ENCODE data around the gene FSIP1.
A peak's percentile ranks its signal among the peaks of the same experiment; 100 is the strongest.

FSIP1 gene

DNA sequence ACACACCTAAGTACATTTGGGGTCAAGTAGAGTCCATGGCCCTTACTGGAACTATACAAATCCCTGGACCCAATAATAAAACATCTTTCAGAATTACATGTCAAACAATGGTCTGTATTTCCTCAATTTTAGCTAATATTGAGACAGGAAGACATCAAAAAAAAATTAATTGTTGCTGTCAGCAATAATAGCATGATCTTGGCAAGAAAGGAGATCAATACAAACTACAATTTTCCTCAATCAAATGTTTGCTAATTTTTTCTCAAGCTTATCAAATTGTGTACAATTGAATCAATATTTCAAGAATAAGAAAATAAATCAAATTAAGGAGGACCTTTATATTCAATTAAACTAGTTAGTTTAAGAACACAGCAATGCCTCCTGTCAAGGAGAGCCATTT, 62.6 kb downstream of the FSIP1 start:
- no peak for DNase-seq (ENCODE audit: low spot score)

DNA sequence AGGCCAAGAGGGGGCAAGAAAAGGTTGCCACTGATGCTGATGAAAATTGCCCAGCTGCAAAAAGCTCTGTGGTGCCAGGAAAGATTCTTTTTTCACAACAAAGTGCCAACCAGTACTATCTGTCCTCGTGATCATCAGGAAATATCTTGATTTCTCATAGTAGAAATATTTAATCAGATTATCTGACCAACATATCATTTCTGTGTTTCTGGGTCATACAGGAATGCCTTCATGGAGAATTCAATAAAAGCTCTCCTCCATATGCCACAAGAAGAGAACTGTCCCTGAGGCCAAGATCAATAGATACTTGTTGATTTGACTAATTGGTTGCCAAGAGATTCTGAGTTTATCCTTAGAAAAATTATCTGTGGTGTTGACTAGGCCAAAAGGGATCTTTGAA, 63.5 kb downstream of the FSIP1 start:
- no peak for DNase-seq (ENCODE audit: low spot score)

DNA sequence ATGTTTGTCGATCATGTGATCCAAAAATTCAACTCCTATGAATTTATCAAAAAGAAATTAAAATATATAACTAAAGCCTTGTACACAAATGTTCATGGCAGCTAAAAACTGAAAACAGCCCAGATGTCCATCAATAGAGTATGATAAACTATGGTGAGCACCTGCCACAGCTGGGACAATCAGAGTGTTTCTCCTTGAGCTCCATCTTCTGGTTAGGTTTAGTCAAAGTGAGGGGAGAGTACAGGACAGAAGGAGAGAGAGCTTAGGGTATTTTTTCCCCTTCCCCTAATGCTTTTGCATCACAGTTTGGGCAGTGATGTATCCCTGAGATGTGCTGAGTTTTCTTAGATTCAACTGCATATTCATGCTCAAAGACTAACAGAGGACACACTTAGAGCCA, 65.5 kb downstream of the FSIP1 start:
- no peak for DNase-seq (ENCODE audit: low spot score)

DNA sequence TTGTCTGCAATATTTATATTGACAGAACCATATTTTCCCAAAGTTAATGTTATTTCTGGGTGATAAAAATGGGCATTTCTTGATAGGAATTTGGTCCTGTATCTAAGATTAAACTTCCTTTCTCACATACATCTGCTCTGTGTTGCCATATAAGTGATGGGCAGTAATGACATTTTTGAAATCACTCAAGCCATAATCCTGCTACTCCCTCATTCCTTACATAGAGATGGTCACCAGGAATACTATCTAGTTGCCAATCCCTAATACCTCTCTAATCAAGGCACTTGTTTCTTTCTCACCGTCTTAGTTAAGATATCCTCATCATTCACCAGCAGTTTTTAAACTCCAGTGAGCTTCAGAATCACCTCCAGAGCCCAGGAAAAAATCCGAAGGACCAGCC, 68.4 kb downstream of the FSIP1 start:
- no peak for DNase-seq (ENCODE audit: low spot score)

DNA sequence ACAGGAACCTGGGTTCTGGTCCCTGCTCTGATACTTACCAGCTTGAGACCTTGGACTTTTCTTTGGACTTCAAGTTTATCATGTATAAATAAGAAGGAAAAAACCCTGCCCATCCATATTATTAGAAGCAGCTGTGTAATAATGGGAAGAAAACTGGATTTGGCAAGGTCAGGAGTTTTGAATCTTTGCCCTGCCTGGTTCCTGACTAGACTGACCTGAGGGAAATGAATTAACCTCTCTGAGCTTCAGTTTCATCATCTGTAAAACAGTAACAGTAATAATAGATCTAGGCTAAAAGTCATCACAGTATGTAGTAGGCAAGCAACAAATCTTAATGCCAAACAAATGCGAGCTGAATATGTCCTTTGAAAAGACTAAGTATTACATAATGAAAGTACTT, 68.8 kb downstream of the FSIP1 start:
- DNase-seq (ENCODE audit: low spot score): no peak

DNA sequence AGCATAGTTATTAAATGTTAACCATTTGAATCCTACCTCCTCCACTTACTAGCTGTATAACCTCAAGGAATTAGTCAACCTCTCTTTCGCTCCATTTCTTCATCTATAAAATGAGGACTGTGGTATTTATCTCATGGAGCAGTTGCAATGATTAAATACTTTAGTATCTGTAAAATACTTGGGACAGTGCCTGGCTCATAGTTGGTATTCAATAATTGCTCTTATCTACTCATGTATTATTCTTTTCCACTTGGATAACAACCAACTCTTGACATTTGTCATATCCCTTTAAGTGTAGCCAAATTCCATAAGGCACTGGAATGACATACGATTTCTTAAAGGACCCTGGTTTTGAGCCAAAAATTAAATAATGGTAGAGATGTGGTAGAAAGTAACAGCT, 72.0 kb downstream of the FSIP1 start:
- DNase-seq (ENCODE audit: low spot score): no peak

DNA sequence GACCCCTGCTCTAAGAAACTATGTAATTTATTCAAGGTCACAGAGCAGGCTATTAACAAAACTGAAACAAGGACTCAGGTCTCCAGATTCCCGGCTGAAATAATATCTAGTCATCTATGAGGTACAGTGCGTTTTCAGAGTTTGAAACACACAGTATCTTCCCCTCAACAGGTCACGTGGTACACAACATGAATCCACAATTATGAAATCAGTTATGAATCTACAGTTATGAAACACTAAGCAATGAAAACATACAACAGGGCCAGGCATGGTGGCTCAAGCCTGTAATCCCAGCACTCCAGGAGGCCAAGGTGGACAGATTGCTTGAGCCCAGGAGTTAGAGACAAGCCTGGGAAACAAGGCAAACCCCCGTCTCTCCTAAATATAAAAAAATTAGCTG, 72.7 kb downstream of the FSIP1 start:
- no peak for DNase-seq (ENCODE audit: low spot score)

DNA sequence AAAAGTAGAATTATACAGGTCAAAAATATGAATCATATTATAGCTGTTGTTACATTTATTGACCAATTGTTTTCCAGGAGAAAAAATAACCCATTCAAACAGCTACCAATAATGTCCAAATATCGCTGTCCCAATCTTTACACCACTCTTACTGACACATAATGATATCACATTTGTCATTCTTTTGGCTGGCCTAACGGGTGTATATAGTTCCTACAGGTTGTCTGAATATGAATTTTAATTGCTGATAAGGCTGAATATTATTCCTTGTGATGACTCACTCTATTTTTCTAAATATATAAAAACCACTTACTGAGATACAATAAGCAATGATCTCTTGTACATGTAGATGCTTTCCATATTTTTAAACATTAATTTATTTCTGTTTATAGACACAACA, 76.4 kb downstream of the FSIP1 start:
- DNase-seq (ENCODE audit: low spot score): no peak

DNA sequence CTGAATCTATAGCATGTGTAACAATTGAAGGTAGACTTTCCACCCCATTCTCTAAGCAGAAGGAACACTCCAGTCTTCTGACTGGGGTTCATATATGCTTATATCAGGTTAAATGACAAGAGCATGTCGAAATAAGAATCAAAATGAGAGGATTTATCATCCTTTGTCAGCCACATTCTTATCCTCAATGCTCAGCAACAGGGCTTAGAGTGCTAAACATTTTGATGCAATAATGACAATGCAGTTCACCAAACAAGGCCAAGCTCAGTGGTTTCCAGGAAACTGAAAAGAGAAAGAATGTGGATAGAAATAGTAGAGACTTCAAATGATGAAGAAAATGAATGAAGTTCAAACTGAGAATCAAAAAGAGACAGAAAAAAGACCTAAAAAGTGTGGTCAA, 78.0 kb downstream of the FSIP1 start:
- DNase-seq (ENCODE audit: low spot score): no peak

DNA sequence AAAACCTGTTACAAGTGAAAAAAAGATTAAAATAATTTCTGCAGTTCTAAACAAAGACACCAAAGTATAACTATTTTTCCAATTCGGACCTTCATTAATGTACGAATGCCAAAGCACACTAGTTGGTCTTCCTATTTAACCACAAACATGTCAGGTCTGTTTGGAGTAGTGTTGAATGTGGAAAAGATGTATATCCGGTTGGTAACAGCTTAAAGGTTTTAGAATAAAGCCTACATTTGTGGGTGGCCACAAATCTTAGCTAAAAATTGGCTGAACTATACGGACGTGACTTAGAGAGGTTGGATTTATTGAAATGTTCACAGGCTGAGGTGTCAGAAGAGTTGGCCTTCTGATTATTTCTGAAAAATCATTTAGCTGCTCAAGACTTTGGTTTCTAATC, 78.4 kb downstream of the FSIP1 start:
- no peak for DNase-seq (ENCODE audit: low spot score)

DNA sequence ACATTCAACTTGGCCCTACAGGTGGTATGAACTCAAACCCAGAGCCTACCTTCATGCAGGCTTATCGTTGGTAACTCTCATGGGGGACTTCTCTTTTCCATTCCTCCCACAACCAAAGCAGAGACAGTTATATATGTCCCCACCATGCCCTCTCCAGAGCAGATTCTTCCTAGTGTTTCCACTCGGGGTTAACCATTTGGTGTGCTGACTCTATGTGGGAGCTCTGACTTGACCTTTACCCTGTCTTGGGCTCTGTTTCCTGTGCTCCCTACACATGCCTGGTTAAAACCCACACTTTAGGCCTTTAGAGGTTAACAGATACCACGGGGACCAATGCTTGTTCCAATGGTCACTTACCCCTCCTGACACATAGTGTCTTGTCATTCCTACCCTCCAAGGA, 80.7 kb downstream of the FSIP1 start:
- no peak for DNase-seq (ENCODE audit: low spot score)

DNA sequence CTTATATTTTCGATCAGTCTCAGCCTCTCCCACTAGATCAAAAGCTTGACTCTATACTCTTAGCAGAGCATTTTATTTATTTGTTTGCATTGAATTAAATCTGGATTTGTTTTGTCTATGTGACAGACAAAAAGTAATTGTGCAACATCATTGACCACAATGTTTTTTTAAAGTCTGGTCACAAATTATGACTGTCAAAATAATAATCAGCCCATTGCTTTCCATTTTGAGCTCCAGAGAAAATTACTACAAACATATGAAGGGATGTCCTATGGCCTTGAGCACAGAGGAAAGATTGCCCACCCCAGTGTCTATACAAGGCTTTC, 82.3 kb downstream of the FSIP1 start:
- DNase-seq (ENCODE audit: low spot score): no peak

DNA sequence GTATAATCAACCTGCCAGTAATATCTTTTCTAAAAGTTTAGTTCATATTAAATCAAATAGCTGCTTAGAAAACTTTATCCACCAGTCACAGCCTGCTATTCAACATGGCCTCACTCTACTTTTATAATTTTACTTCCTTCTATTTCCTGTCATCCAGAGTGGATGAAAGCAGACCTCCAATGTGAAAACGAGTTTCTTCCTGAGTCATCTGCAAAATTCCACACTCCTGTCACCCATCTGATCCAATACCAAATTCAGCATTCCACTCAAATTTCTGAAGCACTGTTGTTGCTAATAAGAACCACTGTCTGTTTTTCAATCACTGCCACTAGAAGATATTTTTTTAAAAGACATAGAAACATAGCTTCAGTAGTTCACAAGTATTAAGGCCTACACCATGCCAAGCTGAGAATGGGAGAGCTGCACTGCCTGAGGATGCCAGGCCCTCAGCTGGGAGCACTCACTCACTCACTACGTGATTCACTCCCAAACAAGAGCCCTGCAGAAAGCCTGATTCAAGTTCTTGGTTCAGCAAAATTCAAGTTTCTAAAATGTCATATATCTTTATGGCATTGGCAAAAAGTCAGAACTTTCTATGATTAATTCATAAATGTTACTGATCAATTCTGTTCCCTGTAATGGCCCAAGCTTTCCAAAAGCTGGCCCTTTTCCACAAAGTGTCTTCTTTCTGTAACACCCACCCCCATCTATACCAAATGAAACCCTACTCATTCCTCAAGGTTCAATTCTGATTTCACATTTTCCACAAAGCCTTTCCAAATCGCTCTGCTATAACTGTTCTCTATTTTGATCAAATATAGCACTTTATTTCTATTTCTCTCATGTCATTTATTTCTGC, 82.9 kb downstream of the FSIP1 start:
- no peak for DNase-seq (ENCODE audit: low spot score)

DNA sequence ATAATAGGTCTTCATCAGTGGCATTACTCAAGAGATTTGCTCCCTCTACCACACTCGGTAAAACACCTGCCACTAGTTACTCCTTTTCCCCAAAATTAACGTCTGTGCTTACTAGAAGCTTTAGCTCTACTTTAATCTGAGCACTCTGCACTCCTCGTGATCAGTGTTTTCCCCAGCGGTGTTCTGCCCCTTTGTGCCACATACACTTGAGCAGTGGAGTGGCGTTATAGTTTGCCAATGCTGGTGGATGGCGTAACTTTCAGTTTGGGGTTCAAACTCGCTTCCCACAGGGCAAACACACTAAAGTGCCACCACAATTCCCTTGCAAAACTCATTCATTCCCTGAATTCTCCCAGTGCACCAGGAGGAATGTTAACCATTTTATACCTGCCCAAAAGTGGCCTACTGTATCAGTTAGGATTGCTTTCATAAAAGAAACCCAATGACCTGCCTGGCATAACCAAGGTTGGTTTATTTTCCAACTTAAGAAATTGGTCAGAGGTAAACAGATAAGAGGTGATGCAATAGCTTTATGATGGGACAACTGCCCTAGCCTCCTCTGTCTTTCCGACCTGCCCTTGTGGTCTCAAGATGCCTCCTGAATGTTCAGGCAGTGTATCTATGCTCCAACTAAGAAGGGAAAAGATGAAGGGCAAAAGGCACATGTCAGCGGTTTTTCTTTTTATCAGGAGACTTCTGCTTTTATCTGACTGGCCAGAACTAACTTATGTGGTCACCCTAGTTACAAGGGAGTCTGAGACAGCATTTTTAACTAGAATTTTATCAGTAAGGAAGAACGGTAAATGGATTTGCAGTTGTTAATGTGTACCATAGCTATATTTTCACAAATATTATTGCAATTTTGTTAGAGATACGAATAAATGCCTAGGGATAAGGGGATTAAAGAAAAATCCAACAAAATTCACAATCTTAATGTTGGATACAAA, 83.9 kb downstream of the FSIP1 start:
- no peak for DNase-seq (ENCODE audit: low spot score)

DNA sequence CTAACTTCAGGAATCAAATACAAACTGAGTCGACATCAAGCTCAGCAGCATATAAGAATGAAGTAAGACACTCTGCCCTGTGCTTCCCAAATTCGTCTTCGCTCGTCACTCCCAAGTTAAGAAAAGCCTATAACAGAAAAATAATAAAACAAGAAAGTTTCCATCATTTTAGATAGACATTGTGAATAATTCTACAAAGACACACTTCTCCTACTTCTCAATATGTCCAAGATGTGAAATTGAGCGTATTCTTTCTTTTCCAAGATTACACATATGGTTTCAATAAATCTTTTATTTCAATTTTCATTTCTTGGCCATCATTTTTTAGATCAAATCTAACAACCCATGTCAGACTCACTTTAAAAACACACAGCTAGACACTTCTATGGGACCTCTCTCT, 85.1 kb downstream of the FSIP1 start:
- DNase-seq (ENCODE audit: low spot score): no peak

DNA sequence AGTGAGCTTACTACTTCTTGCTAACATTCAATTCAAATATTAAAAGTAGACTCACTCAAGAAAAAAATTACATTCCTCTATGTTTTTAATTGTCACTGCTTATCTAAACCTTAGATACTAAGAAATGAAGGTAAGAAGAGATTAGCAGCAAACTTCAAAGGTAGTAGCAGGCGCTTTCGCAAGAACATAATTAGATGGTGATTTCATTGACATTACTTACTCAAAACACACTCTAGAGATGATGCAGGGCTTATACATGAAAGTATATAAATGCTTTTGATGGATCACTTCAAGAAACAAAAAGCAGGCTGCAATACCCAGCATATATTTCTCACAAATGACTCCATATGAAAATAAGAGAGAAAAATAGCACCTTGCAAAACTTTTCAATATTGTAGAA, 86.8 kb downstream of the FSIP1 start:
- DNase-seq (ENCODE audit: low spot score): no peak

DNA sequence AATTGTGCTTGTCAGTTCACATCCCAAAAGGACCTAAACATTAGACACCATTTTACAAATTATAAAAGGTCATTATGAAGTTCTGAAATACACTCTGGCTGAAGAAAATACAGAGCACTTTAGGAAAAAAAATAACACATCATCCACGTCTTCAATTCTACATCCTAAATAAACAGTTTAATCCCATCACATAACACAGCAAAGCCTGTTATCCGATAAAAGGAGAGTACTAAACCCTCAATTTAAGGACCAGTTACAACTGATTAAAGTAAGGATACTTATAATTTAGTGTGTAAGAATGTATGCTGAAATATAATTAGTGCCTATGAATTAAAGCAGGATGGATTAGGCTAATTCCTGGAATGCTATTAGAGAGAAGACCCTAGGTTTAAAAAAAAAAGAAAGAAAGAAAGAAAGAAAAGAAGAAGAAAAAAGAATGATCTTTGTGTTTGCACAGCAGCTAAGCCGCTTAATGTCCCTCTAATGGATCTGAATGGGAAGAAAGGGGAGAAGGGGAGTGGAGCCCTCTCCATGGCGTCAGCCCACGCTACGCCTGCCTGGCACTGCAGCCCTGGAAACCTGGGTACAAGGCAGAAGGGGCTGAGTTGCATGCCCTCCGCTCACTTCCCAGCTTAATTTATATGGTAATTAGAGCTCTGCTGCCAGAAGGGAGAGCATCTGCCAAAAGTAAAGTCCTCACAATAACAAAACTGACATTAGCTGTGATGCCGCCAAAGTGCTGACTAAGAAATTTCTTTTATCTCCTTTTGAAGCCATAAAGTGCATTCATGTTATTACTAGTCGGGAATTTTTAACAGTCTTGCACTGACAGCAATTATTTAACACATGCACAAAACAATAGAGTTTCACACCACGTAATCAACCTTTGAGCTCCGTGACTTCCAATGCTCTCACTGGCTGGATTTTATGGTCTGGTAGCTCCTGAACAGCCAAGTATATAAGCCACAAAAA, 90.0 kb downstream of the FSIP1 start:
- no peak for DNase-seq (ENCODE audit: low spot score)

DNA sequence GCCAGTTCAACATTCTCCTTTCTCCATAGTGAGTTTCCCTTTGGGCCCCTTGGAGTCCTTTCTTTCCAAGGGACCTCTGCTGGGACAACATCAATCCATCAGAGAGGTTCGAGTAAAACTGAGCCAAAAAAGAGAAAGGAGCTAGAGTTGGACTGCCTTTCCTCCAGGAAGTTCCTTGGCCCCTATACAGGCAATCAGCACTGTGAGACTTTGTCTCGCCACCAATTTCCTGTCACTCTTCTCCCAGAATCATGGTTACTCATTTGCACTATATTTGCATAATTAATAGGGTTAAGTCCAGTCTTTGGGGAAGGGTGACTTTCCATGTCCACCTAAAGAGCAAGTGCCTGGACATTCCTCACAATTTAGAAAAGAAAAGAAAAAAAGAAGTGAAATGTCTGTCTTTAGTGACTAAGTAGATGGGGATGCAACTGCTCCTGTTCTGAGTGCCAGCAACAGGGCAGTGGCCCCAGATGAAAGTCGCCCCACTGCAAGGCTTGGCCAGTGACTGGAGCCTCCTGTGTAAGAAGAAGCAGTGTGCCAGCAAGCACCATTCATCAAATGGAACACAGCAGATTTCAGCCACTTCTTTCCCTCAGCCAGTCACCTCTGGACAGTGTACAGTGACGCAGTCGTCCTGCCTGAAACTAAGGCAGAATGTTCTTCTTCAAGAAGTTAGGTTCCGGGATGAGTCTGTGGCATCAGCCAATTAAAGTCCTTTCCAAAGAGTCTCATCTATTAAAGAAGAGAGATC, 91.6 kb downstream of the FSIP1 start:
- DNase-seq (ENCODE audit: low spot score): no peak

DNA sequence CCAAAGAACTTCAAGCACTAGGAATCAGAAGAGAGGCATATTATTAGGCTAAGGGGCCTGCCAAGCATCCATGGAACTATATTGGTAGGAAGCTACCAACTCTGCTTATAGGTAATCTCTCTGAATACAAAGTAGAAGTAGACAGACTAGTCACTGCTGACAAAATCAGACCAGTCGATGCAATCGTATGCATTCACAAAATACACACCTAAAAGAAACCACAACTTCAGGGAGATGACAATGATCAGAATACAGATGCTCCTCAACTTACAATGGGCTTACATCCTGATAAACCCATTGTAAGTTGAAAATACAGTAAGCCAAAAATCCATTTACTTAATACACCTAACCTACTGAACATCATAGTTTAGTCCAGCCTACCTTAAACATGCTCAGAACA, 94.7 kb downstream of the FSIP1 start:
- no peak for DNase-seq (ENCODE audit: low spot score)

DNA sequence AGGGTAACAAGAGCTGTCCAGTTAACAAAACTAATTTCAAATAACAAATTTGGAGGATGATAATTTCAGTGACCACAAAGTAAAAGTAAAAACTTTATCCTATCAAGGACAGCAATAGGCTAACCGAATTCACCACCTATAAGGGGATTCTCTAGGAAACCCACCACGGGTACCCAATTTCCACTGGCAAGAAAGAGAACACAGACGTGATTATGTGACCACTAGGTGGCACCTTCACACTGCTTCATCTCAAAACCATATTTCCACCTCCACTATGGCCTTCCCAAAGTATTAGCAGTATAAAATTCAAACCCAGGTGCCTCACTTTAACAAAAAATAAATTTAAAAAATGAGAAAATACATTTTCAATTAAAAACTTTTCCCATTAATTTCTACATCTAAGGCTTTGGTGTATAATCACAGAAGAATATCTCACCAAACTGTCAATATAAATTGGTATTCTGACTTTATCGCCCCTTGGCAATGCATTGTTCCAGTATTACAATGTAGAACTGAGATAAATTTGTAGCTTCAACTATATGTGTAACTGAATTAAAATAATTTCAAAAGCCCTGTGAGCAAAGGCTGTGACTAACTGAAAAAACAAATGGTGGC, 96.5 kb downstream of the FSIP1 start:
- peak; percentile 63 for DNase-seq (ENCODE audit: low spot score)

DNA sequence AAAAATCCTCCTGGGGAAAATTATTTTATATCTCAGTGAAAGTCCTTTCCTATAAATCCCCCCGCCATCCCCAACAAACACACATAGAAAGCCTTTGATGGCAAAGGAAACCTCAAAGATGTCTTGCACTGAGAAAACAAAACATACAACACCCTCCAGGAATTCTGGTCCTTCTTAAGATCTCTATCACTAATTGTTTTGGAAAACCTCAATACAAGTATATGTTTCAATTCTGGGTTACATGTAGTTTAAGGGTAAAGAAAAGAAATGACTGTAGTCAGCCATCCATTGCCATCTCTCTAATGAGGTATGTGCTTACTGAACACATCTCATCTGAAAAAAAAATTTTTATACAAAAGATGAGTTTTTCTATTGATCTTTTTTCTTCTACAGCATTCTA, 97.3 kb downstream of the FSIP1 start:
- DNase-seq (ENCODE audit: low spot score): no peak
